ENCODE results near the gene RASAL1.

Gene RASAL1, protein sequence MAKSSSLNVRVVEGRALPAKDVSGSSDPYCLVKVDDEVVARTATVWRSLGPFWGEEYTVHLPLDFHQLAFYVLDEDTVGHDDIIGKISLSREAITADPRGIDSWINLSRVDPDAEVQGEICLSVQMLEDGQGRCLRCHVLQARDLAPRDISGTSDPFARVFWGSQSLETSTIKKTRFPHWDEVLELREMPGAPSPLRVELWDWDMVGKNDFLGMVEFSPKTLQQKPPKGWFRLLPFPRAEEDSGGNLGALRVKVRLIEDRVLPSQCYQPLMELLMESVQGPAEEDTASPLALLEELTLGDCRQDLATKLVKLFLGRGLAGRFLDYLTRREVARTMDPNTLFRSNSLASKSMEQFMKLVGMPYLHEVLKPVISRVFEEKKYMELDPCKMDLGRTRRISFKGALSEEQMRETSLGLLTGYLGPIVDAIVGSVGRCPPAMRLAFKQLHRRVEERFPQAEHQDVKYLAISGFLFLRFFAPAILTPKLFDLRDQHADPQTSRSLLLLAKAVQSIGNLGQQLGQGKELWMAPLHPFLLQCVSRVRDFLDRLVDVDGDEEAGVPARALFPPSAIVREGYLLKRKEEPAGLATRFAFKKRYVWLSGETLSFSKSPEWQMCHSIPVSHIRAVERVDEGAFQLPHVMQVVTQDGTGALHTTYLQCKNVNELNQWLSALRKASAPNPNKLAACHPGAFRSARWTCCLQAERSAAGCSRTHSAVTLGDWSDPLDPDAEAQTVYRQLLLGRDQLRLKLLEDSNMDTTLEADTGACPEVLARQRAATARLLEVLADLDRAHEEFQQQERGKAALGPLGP

DNA sequence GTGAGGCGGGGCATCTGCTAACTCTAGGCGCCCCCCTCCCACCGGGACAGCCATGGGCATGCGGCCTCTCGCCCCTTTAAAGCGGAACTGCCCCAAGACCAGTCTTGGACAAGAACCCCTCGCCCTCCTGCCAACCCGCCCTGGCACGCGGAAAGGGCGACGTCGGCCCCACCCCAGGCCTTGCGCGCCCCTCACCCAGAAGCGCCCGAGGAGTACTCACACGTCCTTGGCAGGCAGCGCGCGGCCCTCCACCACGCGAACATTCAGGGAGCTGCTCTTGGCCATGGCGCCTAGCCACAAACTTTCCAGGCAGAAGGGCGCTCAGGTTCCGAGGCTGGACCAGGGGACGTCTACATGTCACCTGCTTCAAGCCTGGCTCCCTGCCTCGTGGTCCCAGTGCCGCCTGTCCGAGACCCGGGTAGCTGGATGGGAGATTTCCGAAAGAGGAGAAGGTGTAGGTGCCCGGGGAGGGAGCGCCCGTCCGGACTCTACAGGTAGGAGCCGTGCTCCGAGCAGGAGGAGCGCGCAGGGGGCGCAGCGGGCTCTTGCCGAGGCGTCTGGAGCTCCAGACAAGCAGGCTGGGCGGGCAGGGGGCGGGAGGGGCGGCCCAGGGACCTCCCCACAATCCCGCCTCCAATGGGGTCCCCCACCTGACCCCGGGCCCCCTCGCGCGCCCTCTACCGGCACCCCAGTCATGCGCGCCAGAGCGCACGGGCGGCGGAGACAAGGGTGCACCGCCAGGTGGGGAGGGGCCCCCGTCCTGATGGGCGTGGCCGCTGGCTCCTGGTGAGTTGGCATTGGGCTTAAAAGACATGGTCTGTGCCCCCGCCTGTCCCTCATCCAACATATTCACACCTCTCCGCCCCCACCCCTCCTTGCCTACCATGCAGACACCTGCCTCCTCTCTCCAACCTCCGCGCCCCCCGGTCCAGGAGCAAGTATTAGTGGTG, at the start of gene RASAL1:
Gene RASAL1 (minus strand): TSS at position 584 of the 950 bp plus-strand sequence. CDS start 299 bp downstream, at position 285.
- peak; percentile 78 to 80 for DNase-seq

DNA sequence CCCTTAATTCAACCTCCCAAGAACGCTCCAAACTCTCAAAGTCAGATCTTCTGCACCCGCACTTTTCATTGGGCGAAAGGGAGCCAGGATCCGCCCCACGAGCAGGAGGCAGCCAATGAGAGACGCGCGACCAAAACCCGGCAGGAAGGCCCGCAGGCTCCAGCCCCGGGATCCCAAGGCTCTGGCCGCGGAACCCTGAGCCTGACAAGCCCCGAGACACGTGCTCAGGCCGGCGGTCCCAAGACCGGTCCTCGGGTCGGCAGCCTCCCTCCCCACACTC, 49.3 kb upstream of the RASAL1 start:
- peak; percentile 88 to 90 for DNase-seq

DNA sequence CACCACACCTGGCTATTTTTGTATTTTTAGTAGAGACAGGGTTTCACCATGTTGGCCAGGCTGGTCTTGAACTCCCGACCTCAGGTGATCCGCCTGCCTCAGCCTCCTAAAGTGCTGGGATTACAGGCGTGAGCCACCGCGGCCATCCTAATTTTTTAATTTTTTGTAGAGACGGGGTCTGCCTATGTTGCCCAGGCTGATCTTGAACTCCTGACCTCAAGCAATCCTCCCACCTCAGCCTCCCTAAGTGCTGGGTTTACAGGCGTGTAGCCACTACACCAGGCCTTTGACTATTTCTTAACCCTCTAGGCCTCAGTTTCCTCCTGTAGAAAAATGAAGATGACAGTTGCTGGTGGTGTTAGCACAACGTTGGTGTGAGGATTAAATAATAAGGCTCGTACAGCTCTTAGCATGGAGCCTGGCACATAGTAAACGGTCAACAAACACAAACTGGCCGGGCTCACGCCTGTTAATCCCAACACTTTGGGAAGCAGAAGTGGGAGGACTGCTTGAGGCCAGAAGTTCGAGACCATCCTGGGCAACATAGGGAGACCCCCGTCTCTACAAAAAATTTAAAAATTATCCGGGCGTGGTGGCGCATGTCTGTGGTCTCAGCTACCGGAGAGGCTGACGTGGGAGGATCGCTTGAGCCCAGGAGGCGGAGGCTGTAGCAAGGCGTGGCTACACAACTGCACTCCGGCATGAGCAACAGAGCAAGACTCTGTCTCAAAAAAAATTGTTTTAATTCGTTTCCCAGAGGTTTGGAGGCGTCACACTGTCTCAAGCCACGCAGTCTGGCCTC, 48.7 kb upstream of the RASAL1 start:
- no peak for DNase-seq

DNA sequence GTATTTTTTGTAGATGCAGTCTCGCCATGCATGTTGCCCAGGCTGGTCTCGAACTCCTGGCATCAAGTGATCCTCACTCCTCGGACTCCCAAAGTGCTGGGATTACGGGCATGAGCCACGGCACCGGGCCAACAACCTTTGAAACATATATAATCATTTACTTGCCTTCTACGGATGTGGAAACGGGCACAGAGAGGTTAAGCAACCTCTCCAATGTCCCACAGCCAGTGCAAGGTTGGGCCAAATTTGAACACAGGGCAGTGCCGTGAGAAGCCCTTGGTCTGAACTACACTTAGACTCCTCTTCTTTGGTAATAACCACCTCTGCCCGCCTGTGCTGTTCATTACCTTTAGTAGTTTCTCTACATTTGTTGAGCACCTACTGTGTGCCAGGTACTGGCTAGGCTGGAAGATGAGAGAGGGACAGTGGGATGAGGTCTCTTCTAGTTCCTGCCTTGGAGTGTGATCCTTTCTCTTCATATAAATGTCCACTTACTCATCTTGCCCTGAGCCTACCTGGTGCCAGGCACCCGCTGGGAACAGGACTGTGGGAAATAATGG, 47.5 kb upstream of the RASAL1 start:
- DNase-seq, result no peak

DNA sequence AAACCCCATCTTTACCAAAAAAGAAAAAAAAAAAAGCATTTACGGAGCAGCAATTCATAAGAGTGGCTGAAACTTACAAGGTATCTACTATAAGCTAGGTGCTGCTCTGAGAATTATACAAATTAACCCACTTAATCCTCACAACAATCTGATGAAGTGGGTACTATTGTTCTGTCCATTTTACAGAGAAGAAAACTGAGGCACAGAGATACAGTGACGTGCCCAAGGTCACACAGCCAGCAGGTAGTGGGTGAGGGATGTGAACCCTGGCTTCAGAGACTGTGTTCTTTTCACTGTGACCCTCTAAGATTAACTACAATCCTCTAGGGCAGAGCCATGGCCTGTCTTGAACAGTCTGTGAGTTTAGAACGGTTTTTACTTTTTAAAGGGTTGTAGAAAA, 46.4 kb upstream of the RASAL1 start:
- DNase-seq, result no peak

DNA sequence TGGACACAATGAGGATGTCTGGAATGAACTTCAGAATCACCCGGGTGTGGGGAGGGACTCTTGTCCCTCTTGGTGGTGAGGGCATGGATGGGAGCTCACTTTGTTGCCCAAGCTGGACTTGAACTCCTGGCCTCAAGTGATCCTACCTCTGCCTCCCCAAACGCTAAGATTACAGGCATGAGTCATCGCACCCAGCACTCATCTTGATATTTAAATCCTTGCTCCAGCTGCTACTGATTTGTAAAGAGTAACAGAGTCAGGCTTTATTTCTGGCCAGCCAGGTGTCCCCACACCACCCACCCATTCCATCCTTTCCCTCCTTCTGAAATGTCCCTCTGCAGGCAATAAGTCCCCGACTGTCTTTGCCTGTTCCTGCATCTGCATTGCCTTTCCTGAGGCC, 44.8 kb upstream of the RASAL1 start:
- no peak for DNase-seq

DNA sequence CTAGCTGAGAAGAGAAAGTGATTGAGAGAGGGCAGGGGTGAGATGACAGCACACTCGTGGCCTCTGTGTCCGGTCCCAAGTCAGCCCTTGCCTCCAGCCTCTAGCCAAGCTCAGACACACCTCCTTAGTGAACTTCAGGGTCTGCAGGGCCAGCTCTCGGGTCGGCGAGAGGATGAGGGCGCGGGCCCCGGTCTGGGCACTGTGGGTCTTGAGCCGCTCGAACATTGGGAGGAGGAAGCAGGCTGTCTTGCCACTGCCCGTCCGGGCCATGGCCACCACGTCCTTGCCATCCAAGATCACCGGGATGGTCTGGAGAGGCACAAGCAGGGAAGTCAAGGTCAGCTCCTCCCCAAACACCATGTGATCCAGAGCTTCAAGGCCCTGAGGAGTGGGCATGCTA, 43.5 kb upstream of the RASAL1 start:
- no peak for DNase-seq

DNA sequence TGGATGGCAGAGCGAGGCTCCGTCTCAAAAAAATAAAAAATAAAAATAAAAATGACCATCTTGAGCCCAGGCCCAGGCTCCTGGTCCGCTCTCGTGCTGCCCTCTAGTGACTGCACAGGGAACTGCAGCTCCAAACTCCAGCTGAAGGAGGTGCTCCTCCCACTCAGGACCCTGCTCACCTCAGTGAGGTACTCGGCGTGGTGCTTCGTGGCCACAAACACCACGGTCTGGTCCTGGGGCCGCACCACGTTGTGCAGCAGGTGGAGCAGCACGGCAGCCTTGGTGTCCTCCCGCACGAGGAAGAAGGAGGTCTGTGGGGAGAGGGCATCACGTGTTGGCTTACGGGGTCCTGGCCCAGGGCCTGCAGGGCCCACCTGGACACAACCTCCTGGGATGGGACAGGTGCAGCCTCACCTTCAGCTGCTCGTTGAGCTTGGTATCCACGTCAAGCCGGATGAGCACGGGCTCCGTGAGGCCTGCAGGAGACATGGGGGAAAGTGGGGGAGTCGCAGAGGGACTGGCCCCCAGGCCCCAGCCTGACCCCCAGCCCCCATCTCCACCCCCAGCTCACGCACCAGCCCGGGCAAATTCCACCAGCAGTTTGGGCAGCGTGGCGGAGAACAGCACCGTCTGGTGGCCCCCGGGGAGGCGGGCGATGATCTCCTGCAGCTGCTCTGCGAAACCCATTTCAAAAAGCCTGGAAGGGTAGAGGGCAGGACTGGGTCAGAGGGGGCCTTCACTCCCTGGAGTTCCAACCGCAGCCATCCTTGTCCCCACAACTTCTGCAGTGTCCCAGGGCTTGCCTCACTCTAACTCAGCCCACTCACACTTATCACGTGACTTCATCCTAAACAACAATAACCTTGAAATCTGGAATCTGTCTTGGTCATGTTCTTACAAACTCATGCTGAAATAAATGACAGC, 39.2 kb upstream of the RASAL1 start:
- DNase-seq, result peak; percentile 71 to 79

DNA sequence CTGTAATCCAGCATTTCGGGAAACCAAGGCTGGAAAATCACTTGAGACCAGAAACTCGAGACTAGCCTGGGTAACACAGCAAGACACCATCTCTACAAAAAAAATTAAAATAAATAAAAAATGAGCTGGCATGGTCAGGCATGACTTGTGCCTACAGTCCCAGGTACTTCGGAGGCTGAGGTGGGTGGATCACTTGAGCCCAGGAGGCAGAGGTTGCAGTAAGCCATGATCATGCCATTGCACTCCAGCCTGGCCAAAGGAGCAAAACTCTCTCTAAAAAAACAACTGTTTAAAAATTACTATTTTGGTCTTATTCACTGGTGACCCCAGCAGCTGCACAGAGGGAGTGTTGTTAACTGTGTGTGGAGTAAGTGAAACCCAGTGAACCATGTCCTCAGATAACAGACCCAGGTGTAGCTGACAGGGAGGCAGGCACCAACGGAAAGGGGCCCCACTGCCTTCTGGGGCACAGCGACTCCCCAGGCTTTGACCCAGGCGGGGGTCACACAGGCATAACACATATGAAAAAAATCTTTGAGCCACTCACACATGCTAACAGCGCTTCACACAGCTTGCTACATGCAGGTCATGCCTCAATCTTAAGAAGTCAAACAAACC, 37.6 kb upstream of the RASAL1 start:
- DNase-seq, result no peak

DNA sequence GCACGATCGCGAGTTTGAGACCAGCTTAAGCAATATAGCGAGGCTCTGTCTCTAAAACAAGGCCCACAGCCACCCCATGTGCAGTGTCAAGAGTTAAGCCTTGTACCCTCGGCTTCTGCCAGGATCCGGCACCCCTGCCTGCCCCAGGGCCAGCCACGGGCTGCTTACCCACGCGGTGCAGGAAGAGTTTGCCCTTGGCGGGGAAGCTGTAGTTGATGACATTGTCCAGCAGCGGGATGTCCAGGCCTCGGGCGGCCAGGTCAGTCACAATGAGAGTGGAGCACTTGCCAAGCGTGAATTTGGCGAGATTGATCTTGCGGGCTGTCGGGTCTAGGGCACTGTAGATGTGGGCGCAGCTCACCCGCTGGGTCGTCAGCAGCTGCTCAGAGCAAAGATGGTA, 36.6 kb upstream of the RASAL1 start:
- DNase-seq, result no peak

DNA sequence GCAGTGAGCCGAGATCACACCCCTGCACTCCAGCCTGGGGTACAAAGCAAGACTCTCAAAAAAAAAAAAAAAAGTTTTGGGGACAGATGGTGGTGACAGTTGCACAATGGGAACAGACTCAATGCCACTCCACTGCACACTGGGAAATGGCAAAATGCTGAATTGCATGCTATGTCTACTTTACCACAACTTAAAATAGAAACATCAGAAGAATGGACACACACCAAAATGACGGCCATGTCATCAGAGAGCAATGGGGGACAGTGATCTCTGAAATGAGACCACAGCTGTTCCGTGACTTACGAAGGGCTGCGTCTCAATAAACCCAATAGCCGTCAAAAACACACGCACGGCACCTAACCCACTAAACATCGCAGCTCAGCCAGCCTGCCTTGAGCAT, 36.0 kb upstream of the RASAL1 start:
- DNase-seq, result no peak

DNA sequence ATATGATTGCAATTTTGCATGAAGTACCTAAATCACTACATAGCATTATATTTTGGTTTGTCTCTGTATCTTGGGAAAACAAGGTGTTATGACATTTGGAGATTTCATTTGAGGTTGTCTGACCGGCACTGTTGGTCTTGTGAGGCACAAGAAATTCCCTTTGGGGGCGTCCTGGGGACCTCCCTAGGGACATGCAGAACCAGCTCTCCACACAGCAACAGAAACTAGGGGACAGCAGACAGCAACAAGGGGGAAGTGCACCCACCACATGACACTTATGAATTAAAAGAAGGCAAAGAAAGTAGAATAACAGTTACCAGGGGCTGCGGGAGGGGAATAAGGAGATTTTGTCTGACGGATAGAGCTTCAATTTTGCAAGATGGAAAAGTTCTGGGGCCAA, 35.4 kb upstream of the RASAL1 start:
- DNase-seq, result no peak

DNA sequence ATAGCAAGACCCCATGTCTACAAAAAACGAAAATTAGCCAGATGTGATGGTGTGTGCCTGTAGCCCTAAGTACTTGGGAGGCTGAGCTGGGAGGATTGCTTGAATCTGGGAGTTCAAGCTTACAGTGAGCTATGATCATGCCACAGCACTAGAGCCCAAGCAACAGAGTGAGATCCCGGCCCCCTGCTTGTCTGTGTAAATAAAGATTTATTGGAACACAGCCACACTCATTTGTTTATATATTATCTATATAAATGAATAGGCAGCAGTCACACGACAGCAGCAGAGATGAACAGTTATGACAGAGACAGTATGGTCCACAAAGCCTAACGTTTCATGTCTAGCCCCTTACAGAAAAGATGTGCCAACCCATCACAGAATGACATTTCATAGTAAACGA, 34.9 kb upstream of the RASAL1 start:
- no peak for DNase-seq

DNA sequence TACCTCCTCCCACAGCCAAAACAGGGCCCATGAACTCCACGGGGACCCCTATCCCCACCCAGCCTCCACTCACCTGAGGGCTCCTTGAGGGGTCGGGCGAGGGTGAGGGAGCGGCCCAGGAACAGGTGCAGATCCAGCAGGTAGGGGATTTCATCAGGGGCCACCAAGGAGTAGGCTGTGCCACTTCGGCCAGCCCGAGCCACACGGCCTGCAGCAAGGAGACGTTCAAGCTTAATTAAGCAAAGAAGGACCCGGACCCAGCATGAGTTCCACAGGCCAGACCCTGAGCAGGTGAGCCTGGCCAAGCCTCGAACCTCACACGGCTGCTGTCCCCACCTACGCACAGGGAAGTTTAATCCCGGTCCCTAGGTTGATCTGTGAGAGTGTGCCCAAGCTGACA, 34.1 kb upstream of the RASAL1 start:
- DNase-seq, result no peak

DNA sequence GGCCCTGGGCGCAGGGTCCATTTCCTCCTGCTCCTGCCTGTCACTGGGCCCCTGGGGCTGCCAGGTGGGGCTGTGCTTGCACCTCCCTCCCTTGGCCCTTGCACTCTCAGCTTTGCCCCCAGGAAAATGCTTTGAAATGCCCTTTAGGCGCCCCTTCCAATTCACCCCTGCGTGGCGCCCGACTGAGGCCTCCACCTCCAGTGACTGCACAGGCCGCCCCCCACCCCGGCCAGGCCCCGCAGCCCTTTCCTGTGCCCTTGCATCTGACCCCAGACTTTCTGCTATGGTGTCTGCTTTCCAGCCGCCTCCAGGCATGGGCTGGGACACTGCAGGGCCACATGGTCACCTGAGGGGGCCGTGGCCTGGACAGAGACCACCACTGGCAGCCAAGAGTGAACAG, 32.3 kb upstream of the RASAL1 start:
- no peak for DNase-seq

DNA sequence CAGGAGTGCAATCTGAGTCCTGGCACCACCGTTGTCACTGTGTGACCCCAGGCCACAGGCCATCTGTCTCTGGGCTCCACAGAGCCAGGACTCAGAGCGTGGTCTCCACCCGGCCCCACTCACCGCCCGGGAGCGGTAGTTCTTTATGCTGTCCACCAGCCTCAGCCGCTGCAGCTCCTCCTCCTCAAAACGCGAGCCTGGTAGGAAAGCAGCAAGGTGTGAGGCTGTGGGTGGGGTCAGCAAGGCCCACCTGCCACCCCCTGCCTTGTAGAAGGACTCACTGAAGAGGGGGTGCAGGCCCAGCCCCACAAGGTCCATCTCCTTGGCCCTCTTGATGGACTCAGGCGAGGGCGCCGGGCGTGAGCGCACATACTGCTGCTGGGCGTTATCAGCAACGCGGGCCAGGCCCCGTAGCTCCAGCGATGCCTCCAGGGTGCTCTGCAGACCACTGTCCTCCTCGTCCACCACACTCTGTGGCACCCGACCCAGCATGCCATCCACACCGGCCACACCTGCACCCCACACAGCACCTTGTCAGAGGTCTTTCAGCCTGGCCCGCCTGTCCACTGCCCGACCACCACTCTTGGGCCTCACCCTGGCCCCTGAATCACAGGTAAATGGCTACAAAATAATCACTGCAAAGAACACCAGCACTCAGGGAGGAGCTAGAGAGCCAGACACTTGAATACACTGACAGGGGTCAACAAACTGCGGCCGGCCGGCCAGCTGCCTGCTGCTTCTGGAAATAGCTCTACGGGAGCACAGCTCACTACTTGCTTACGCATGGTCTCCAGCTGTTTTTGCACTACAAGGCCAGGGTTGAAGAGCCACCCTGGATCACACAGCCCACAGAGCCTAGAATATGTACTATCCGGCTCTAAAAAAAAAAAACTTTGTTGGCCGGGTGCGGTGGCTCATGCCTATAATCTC, 30.2 kb upstream of the RASAL1 start:
- DNase-seq, result no peak

DNA sequence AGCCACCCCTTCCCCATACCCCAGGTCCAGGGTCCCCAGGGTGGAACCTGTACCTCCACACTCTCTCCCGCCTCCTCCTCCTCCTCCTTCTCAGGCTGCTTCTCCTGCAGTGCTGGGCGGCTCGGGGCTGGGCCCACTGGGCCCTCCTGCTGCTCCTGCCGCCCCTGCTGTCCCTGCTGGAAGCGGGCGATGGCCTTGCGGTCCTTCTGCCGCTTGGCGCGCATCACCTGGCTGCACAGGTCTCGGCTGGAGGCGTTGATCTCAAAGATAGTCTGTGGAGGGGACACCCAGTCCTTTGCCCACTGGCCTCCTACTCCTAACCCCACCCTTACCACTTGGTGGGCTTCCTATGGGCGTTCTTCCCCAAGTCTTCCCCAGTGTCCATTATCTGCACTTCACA, 28.5 kb upstream of the RASAL1 start:
- no peak for DNase-seq

DNA sequence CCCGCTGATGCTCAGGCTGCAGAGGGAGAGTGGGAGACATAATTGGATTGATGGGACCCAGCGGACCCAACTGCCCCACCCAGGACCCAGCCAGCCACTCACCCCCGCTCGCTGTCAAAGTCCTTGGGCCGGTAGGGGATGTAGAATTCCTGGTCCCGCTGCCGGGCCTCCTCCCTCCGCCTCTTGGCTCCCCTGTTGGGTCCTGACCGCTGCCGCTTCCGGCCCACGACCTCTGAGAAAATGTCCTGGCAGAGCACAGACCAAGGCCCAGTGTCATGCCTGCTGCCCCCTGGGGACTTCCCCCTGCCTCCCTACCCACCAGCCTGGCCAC, 27.4 kb upstream of the RASAL1 start:
- no peak for DNase-seq

Measured in CD4-positive, alpha-beta T cell treated with Interleukin-1 beta for 1 hour (primary cell).